Mesendoderm (in vitro differentiated cells): Measurements from ENCODE around the gene SAMD5.

Source experiments
- DNase-seq: peaks from one replicate; pipeline ENCODE4 v3.0.0; 2013
- H2AK5ac ChIP-seq: 2 replicates; pipeline ENCODE4 v1.6.1; 2013; ENCODE audit warnings: low read length, inconsistent platforms
- H2BK120ac ChIP-seq: 2 replicates; pipeline ENCODE4 v1.6.1; 2013; ENCODE audit warnings: low read depth, mild to moderate bottlenecking, low read length, moderate library complexity, mixed read lengths
- H2BK15ac ChIP-seq: replicated peaks from 2 replicates; pipeline ENCODE4 v1.6.1; 2013; ENCODE audit warnings: low read depth, mild to moderate bottlenecking, moderate library complexity
- H2BK5ac ChIP-seq: 2 replicates; pipeline ENCODE4 v1.6.1; 2013; ENCODE audit warnings: low read length, inconsistent platforms
- H3K18ac ChIP-seq: 2 replicates; pipeline ENCODE4 v1.6.1; 2013; ENCODE audit warnings: mild to moderate bottlenecking, low read length, mixed read lengths
- H3K23ac ChIP-seq: one replicate; pipeline ENCODE4 v1.6.1; 2013; ENCODE audit warnings: low read length
- H3K27ac ChIP-seq: 2 replicates; pipeline ENCODE4 v1.5.1; 2013; ENCODE audit warnings: low read depth, mild to moderate bottlenecking, inconsistent platforms, low read length, moderate library complexity
- H3K27me3 ChIP-seq: 2 replicates; pipeline ENCODE4 v1.6.1; 2013; ENCODE audit warnings: low read length, control low read depth, mild to moderate bottlenecking, inconsistent platforms; ENCODE audit not compliant: insufficient read depth, poor library complexity
- H3K36me3 ChIP-seq: 2 replicates; pipeline ENCODE4 v1.6.1; 2013; ENCODE audit warnings: low read length, inconsistent platforms; ENCODE audit not compliant: control insufficient read depth, insufficient read depth
- H3K4ac ChIP-seq: one replicate; pipeline ENCODE4 v1.6.1; 2013; ENCODE audit warnings: low read depth, mild to moderate bottlenecking, low read length, moderate library complexity
- H3K4me1 ChIP-seq: 2 replicates; pipeline ENCODE4 v1.6.1; 2013; ENCODE audit warnings: low read depth, low read length, inconsistent platforms; ENCODE audit not compliant: control insufficient read depth
- H3K4me2 ChIP-seq: 2 replicates; pipeline ENCODE4 v1.6.1; 2013; ENCODE audit warnings: low read length
- H3K4me3 ChIP-seq: 2 replicates; pipeline ENCODE4 v1.5.1; 2013; ENCODE audit warnings: mild to moderate bottlenecking, low read length
- H3K56ac ChIP-seq: one replicate; pipeline ENCODE4 v1.6.1; 2013; ENCODE audit warnings: low read length
- H3K79me1 ChIP-seq: 2 replicates; pipeline ENCODE4 v1.6.1; 2013; ENCODE audit warnings: low read length, inconsistent platforms
- H3K79me2 ChIP-seq: 2 replicates; pipeline ENCODE4 v1.6.1; 2013; ENCODE audit warnings: mild to moderate bottlenecking, low read length; ENCODE audit not compliant: control insufficient read depth, insufficient read depth
- H3K9ac ChIP-seq: 2 replicates; pipeline ENCODE4 v1.6.1; 2013; ENCODE audit warnings: low read length, inconsistent platforms
- H4K5ac ChIP-seq: one replicate; pipeline ENCODE4 v1.6.1; 2013; ENCODE audit warnings: low read length
- H4K8ac ChIP-seq: one replicate; pipeline ENCODE4 v1.6.1; 2013; ENCODE audit warnings: low read depth, mild to moderate bottlenecking, control low read depth, low read length, moderate library complexity
- WGBS: extraction: QIAGEN DNeasy Blood & Tissue Kit; methylation state at CpG from one replicate; pipeline ENCODE4 v1.1.7; 2013; ENCODE audit warnings: low lambda C conversion rate, missing lambda C conversion rate; ENCODE audit not compliant: insufficient coverage; ENCODE audit errors: extremely low coverage; 5-methylcytosine and 5-hydroxymethylcytosine counted together

The SAMD5 gene

GRCh38 chr6:147530132-147531060 lies 21.9 kb downstream of the SAMD5 start:
- H3K36me3 ChIP-seq = no peaks in the 10 kb centered on the region
- WGBS = no CpG with 5 or more reads among the region's 13 CpGs
- peak; percentile 13 for DNase-seq
- H2BK5ac ChIP-seq = no peak overlapping the region
- H3K4me3 ChIP-seq = no peak overlapping the region
- H2BK15ac ChIP-seq = no peak overlapping the region
- H3K9ac ChIP-seq = no peak overlapping the region
- no peak overlapping the region for H2AK5ac ChIP-seq
- H3K4me1 ChIP-seq = no peaks in the 10 kb centered on the region
- H3K4me2 ChIP-seq = no peak overlapping the region
- no peaks in the 10 kb centered on the region for H3K27me3 ChIP-seq
- H3K18ac ChIP-seq = no peak overlapping the region
- H3K23ac ChIP-seq = no peak overlapping the region
- no peaks in the 10 kb centered on the region for H3K79me1 ChIP-seq
- no peak overlapping the region for H3K27ac ChIP-seq
- no peak overlapping the region for H4K8ac ChIP-seq
- no peak overlapping the region for H2BK120ac ChIP-seq
- no peak overlapping the region for H3K56ac ChIP-seq
- H3K4ac ChIP-seq = no peak overlapping the region
- no peak overlapping the region for H4K5ac ChIP-seq
- H3K79me2 ChIP-seq = no peaks in the 10 kb centered on the region

GRCh38 chr6:147531321-147531720 lies 22.8 kb downstream of the SAMD5 start:
- no peaks in the 10 kb centered on the region for H3K79me2 ChIP-seq
- no peak overlapping the region for H3K4me2 ChIP-seq
- H2AK5ac ChIP-seq = no peak overlapping the region
- WGBS = no CpG with 5 or more reads among the region's 2 CpGs
- H3K4me1 ChIP-seq = no peaks in the 10 kb centered on the region
- H3K36me3 ChIP-seq = no peaks in the 10 kb centered on the region
- no peaks in the 10 kb centered on the region for H3K27me3 ChIP-seq
- H3K4me3 ChIP-seq = no peak overlapping the region
- no peak overlapping the region for H2BK120ac ChIP-seq
- H4K5ac ChIP-seq = no peak overlapping the region
- no peak overlapping the region for H3K9ac ChIP-seq
- H2BK5ac ChIP-seq = no peak overlapping the region
- no peak overlapping the region for H3K56ac ChIP-seq
- H4K8ac ChIP-seq = no peak overlapping the region
- no peak overlapping the region for H3K23ac ChIP-seq
- DNase-seq = no peak
- H3K4ac ChIP-seq = no peak overlapping the region
- H2BK15ac ChIP-seq = no peak overlapping the region
- H3K79me1 ChIP-seq = no peaks in the 10 kb centered on the region
- H3K27ac ChIP-seq = no peak overlapping the region
- H3K18ac ChIP-seq = no peak overlapping the region

GRCh38 chr6:147534116-147534860 lies 25.8 kb downstream of the SAMD5 start:
- Histone ChIP-seq H2BK15ac (no peak overlapping the region), H3K27ac (no peak overlapping the region), H3K4me1 (no peaks in the 10 kb centered on the region), H3K79me1 (no peaks in the 10 kb centered on the region), H4K8ac (no peak overlapping the region), H3K9ac (no peak overlapping the region), H3K4ac (no peak overlapping the region), H3K79me2 (no peaks in the 10 kb centered on the region), H2BK5ac (no peak overlapping the region), H3K56ac (no peak overlapping the region), H3K27me3 (no peaks in the 10 kb centered on the region), H3K4me3 (no peak overlapping the region), H2AK5ac (no peak overlapping the region), H3K36me3 (no peaks in the 10 kb centered on the region), H2BK120ac (no peak overlapping the region), H4K5ac (no peak overlapping the region), H3K18ac (no peak overlapping the region), H3K4me2 (no peak overlapping the region), H3K23ac (no peak overlapping the region)
- no CpG with 5 or more reads among the region's 13 CpGs for WGBS
- peak; percentile 22 for DNase-seq

GRCh38 chr6:147538821-147539220 lies 30.3 kb downstream of the SAMD5 start:
- Histone ChIP-seq H4K8ac (no peak overlapping the region), H2BK120ac (no peak overlapping the region), H3K36me3 (no peaks in the 10 kb centered on the region), H3K4ac (no peak overlapping the region), H3K18ac (no peak overlapping the region), H3K4me2 (no peak overlapping the region), H3K27ac (no peak overlapping the region), H3K79me2 (no peaks in the 10 kb centered on the region), H3K4me1 (no peaks in the 10 kb centered on the region), H3K79me1 (no peaks in the 10 kb centered on the region), H2BK15ac (no peak overlapping the region), H2AK5ac (no peak overlapping the region), H3K56ac (no peak overlapping the region), H3K4me3 (no peak overlapping the region), H3K27me3 (no peaks in the 10 kb centered on the region), H2BK5ac (no peak overlapping the region), H3K23ac (no peak overlapping the region), H3K9ac (no peak overlapping the region), H4K5ac (no peak overlapping the region)
- WGBS = no CpG with 5 or more reads among the region's 6 CpGs
- no peak for DNase-seq

GRCh38 chr6:147540075-147540474 lies 31.6 kb downstream of the SAMD5 start:
- H2AK5ac ChIP-seq = no peak overlapping the region
- H2BK15ac ChIP-seq = no peak overlapping the region
- no peak overlapping the region for H3K9ac ChIP-seq
- no peak overlapping the region for H3K4me3 ChIP-seq
- no peak overlapping the region for H4K5ac ChIP-seq
- no CpG with 5 or more reads among the region's 5 CpGs for WGBS
- H3K36me3 ChIP-seq = no peaks in the 10 kb centered on the region
- no peaks in the 10 kb centered on the region for H3K79me1 ChIP-seq
- no peak for DNase-seq
- H3K18ac ChIP-seq = no peak overlapping the region
- H3K27ac ChIP-seq = no peak overlapping the region
- no peak overlapping the region for H2BK120ac ChIP-seq
- no peak overlapping the region for H3K56ac ChIP-seq
- H3K79me2 ChIP-seq = no peaks in the 10 kb centered on the region
- no peak overlapping the region for H3K4ac ChIP-seq
- H3K4me2 ChIP-seq = no peak overlapping the region
- no peaks in the 10 kb centered on the region for H3K4me1 ChIP-seq
- H3K23ac ChIP-seq = no peak overlapping the region
- H4K8ac ChIP-seq = no peak overlapping the region
- H2BK5ac ChIP-seq = no peak overlapping the region
- H3K27me3 ChIP-seq = no peaks in the 10 kb centered on the region
